CD14-positive monocyte (primary cell): Measurements from ENCODE around the gene ADAMTS3. TPM values are rescaled to one million over a fixed set of nuclear protein-coding genes. Genes with fewer than 3 reads are reported as not detected.

ENCODE experiments used
- DNase-seq, 3 donors: peaks; one replicate each; pipeline ENCODE4 v3.0.0-alpha.2; 2011 to 2022
- H2AFZ ChIP-seq: 2 replicates; pipeline ENCODE4 v1.6.0; 2012; ENCODE audit warnings: mild to moderate bottlenecking, low read depth, low read length, inconsistent platforms; ENCODE audit not compliant: insufficient read depth, poor library complexity, severe bottlenecking
- H3K27ac ChIP-seq, 2 donors: 1 replicate in 1 of 2; 2 replicates in 1 of 2; pipeline ENCODE4 v1.5.1; 2012 to 2013; ENCODE audit warnings: low read length in 2 of 2, control low read depth in 1 of 2, inconsistent platforms in 1 of 2, low read depth in 1 of 2, mild to moderate bottlenecking in 1 of 2
- H3K27me3 ChIP-seq, 2 donors: one replicate each; pipeline versions ENCODE4 v1.6.0 to v1.6.1; 2011 to 2013; ENCODE audit warnings: low read length in 2 of 2; ENCODE audit not compliant: control insufficient read depth in 2 of 2, insufficient read depth in 2 of 2
- H3K36me3 ChIP-seq, 2 donors: replicated peaks in 1 of 2; 1 replicate in 1 of 2; 2 replicates in 1 of 2; pipeline versions ENCODE4 v1.5.1 to v1.6.1; 2012 to 2013; ENCODE audit warnings: low read length in 2 of 2, control low read depth in 1 of 2, inconsistent platforms in 1 of 2, mild to moderate bottlenecking in 1 of 2; ENCODE audit not compliant: insufficient read depth in 2 of 2, control insufficient read depth in 1 of 2
- H3K4me1 ChIP-seq, 2 donors: 1 replicate in 1 of 2; 2 replicates in 1 of 2; pipeline versions ENCODE4 v1.5.1 to v1.6.1; 2012 to 2013; ENCODE audit warnings: low read length in 2 of 2, control low read depth in 1 of 2, inconsistent platforms in 1 of 2, mild to moderate bottlenecking in 1 of 2, moderate library complexity in 1 of 2; ENCODE audit not compliant: insufficient read depth in 2 of 2, control insufficient read depth in 1 of 2
- H3K4me2 ChIP-seq: replicated peaks from 2 replicates; pipeline ENCODE3; 2012; ENCODE audit warnings: low read length, moderate library complexity, mild to moderate bottlenecking; ENCODE audit not compliant: poor library complexity, severe bottlenecking; ENCODE audit errors: extremely low read depth
- H3K4me3 ChIP-seq, 3 experiments: fragments of 200-600 bp in 1 of 3; sonication (generic) in 1 of 3; replicated peaks in 1 of 3; 1 replicate in 2 of 3; 2 replicates in 1 of 3; pipeline ENCODE4 v1.5.1; 2011 to 2013; ENCODE audit warnings: low read length in 3 of 3, mild to moderate bottlenecking in 3 of 3, control low read depth in 2 of 3, low read depth in 2 of 3, inconsistent platforms in 1 of 3, moderate library complexity in 1 of 3
- H3K79me2 ChIP-seq: 2 replicates; pipeline ENCODE4 v1.6.0; 2012; ENCODE audit warnings: mild to moderate bottlenecking, control low read depth, inconsistent platforms, low read length, moderate library complexity; ENCODE audit not compliant: insufficient read depth
- H3K9ac ChIP-seq: 2 replicates; pipeline ENCODE4 v1.6.0; 2017; ENCODE audit warnings: low read length, mild to moderate bottlenecking; ENCODE audit not compliant: insufficient read depth, poor library complexity, severe bottlenecking
- H3K9me3 ChIP-seq, 2 donors: replicated peaks in 1 of 2; 1 replicate in 1 of 2; 2 replicates in 1 of 2; pipeline versions ENCODE4 v1.5.1 to v1.6.1; 2012 to 2013; ENCODE audit warnings: low read length in 2 of 2, control low read depth in 1 of 2; ENCODE audit not compliant: control insufficient read depth in 1 of 2, insufficient read depth in 1 of 2
- H4K20me1 ChIP-seq: 2 replicates; pipeline ENCODE4 v1.6.0; 2012; ENCODE audit warnings: mild to moderate bottlenecking, low read length, control low read depth, moderate library complexity; ENCODE audit not compliant: insufficient read depth
- H3K27ac Mint-ChIP-seq, 7 donors: one replicate each; pipeline ENCODE4 v1.8.0; 2020; ENCODE audit warnings: mild to moderate bottlenecking in 7 of 7, mixed read lengths in 7 of 7, moderate library complexity in 6 of 7, inconsistent platforms in 2 of 7
- H3K27me3 Mint-ChIP-seq, 3 donors: one replicate each; pipeline ENCODE4 v1.8.0; 2021 to 2022; ENCODE audit warnings: low read depth in 3 of 3, mild to moderate bottlenecking in 3 of 3, mixed read lengths in 3 of 3, moderate library complexity in 3 of 3, inconsistent platforms in 1 of 3
- H3K36me3 Mint-ChIP-seq, 2 donors: one replicate each; pipeline ENCODE4 v1.8.0; 2020; ENCODE audit warnings: mixed read lengths in 2 of 2, inconsistent platforms in 1 of 2, mild to moderate bottlenecking in 1 of 2
- H3K4me1 Mint-ChIP-seq: one replicate; pipeline ENCODE4 v1.8.0; 2020; ENCODE audit warnings: mild to moderate bottlenecking, mixed read lengths
- H3K4me3 Mint-ChIP-seq, 2 donors: one replicate each; pipeline ENCODE4 v1.8.0; 2020; ENCODE audit warnings: mild to moderate bottlenecking in 2 of 2, mixed read lengths in 2 of 2, moderate library complexity in 1 of 2
- H3K9me3 Mint-ChIP-seq, 7 donors: one replicate each; pipeline ENCODE4 v1.8.0; 2020 to 2022; ENCODE audit warnings: mixed read lengths in 7 of 7, mild to moderate bottlenecking in 6 of 7, moderate library complexity in 6 of 7, inconsistent platforms in 2 of 7
- WGBS: methylation state at CpG from one replicate; pipeline ENCODE4 v1.1.5; 2013; ENCODE audit warnings: missing lambda C conversion rate; ENCODE audit not compliant: insufficient coverage; 5-methylcytosine and 5-hydroxymethylcytosine counted together
- intact Hi-C, 2 donors: fragments of 100-400 bp; cut with micrococcal nuclease; formaldehyde crosslinking; loops; one replicate each; pipeline versions ENCODE4 v1.15.0 to v1.15.1; 2023
- polyA plus RNA-seq, 3 donors: library from polyadenylated mRNA; depleted of rRNA in 1 of 3; unstranded in 2 of 3; stranded (reverse) in 1 of 3; fragments of 300-500 nt in 2 of 3; fragments of >200 nt in 1 of 3; fragmentation: Illumina TruSeq in 2 of 3; gene quantifications; 1 replicate in 2 of 3; 2 replicates in 1 of 3; pipeline ENCODE4 v1.2.3, GENCODE V29; 2012 to 2021
- TF ChIP-seq, protein P1 (sequence below): fragments of 200-600 bp; IDR thresholded peaks from one replicate; pipeline ENCODE4 v1.8.0; 2022; ENCODE audit warnings: antibody characterized with exemption, mild to moderate bottlenecking

Gene ADAMTS3
- polyA plus RNA-seq, 3 donors = not detected

DNA sequence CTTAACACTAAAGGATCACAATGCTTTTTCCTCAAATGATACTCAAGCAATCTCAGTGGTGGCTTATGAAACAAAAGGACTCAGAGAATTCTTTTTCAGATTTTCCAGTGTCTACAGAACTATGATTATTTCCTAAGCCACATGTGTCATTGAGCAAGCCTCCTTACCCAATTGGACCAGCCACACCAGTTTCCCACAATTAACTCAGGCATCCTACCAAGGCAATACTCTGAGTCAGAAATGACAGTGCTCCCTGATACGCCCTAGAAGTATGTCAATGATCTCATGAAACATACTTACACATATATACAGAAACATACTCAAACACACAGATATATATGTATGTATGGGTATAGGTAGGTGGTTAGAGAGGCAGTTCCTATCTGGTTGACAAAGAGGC is 4.8 kb downstream of the ADAMTS3 start:
- Mint-ChIP-seq H3K27ac (no peak overlapping the region), H3K36me3 (peaks cover 0 to 3% of the 10 kb centered on the region in 2 donors)

DNA sequence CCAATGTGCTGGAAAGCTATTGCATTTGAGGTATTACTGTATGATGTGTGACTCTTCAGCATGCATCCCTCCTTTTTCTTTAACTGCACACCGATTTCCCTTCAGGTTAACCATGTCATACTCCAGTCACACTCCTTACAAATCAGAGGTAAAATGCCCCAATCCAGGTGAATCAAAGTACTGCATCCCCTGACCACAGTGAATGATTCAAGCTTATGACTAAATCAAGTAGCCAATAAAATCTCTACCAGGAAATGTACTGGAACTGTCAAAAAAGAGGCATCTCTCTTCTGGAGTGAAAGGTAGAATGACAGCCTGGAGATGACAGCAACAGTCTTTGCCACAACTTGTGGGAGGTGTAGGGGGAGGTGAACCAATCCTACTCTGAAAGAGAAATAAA is 10.4 kb downstream of the ADAMTS3 start:
- no peak overlapping the region for H3K9ac ChIP-seq
- no peaks in the 10 kb centered on the region for H3K4me1 ChIP-seq
- no peaks in the 10 kb centered on the region for H3K36me3 ChIP-seq
- Mint-ChIP-seq H3K4me1 (no peaks in the 10 kb centered on the region), H3K27ac (no peak overlapping the region), H3K4me3 (no peak overlapping the region), H3K9me3 (peaks cover 0 to 4% (median 2%) of the 10 kb centered on the region in 7 donors), H3K36me3 (no peaks in the 10 kb centered on the region), H3K27me3 (peaks cover 0 to 2% (median 2%) of the 10 kb centered on the region in 3 donors)
- DNase-seq = no peak
- no peak overlapping the region for H2AFZ ChIP-seq
- no peaks in the 10 kb centered on the region for H3K79me2 ChIP-seq
- no peaks in the 10 kb centered on the region for H3K27me3 ChIP-seq
- H3K4me3 ChIP-seq = no peak overlapping the region
- TF ChIP-seq, protein P1, sequence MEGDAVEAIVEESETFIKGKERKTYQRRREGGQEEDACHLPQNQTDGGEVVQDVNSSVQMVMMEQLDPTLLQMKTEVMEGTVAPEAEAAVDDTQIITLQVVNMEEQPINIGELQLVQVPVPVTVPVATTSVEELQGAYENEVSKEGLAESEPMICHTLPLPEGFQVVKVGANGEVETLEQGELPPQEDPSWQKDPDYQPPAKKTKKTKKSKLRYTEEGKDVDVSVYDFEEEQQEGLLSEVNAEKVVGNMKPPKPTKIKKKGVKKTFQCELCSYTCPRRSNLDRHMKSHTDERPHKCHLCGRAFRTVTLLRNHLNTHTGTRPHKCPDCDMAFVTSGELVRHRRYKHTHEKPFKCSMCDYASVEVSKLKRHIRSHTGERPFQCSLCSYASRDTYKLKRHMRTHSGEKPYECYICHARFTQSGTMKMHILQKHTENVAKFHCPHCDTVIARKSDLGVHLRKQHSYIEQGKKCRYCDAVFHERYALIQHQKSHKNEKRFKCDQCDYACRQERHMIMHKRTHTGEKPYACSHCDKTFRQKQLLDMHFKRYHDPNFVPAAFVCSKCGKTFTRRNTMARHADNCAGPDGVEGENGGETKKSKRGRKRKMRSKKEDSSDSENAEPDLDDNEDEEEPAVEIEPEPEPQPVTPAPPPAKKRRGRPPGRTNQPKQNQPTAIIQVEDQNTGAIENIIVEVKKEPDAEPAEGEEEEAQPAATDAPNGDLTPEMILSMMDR = no peak
- 83% methylated on average over 1 of the region's 1 CpG for WGBS
- H3K4me2 ChIP-seq = no peak overlapping the region
- H3K27ac ChIP-seq = no peak overlapping the region
- intact Hi-C loops = no loop called here
- no peaks in the 10 kb centered on the region for H4K20me1 ChIP-seq
- no peaks in the 10 kb centered on the region for H3K9me3 ChIP-seq

More for the DNA sequence above, 4.8 kb downstream of the ADAMTS3 start:
- peaks cover 14 to 15% of the 10 kb centered on the region in 2 donors for H3K4me1 ChIP-seq
- no peak overlapping the region for H2AFZ ChIP-seq
- no peak overlapping the region for H3K4me3 ChIP-seq
- H3K9me3 ChIP-seq = no peaks in the 10 kb centered on the region
- H4K20me1 ChIP-seq = no peaks in the 10 kb centered on the region
- H3K79me2 ChIP-seq = no peaks in the 10 kb centered on the region
- no peaks in the 10 kb centered on the region for H3K36me3 ChIP-seq
- no peak overlapping the region for H3K9ac ChIP-seq
- H3K4me2 ChIP-seq = no peak overlapping the region
- H3K4me3 Mint-ChIP-seq = no peak overlapping the region
- WGBS = no CpG with 5 or more reads among the region's 1 CpG
- H3K9me3 Mint-ChIP-seq = peaks cover 0 to 10% (median 2%) of the 10 kb centered on the region in 7 donors
- H3K27me3 ChIP-seq = peaks cover 6 to 25% of the 10 kb centered on the region in 2 donors
- peaks cover 22 to 24% (median 24%) of the 10 kb centered on the region in 3 donors for H3K27me3 Mint-ChIP-seq
- intact Hi-C loops = no loop called here
- TF ChIP-seq, protein P1 = no peak
- H3K27ac ChIP-seq = no peak overlapping the region
- no peak for DNase-seq
- H3K4me1 Mint-ChIP-seq = peaks cover 23% of the 10 kb centered on the region
